AG04449 (cell line): ENCODE data around the gene TCAP.
A peak's percentile ranks its signal among the peaks of the same experiment; 100 is the strongest.

Source experiments
- CTCF ChIA-PET: fragments of 350-600 bp; formaldehyde crosslinking; extraction: SDS; loops from one replicate; lab custom pipeline; 2021; ENCODE audit warnings: antibody characterized with exemption; lab: Yijun Ruan, JAX
- POLR2A ChIA-PET: fragments of 400-600, 350-600 bp; formaldehyde crosslinking; extraction: SDS; loops from one replicate; lab custom pipeline; 2020; ENCODE audit warnings: antibody characterized with exemption, inconsistent platforms; lab: Yijun Ruan, JAX
- DNase-seq: peaks from one replicate; pipeline ENCODE4 v3.0.0-alpha.2; 2010; ENCODE audit warnings: low read depth, low spot score
- H3K4me3 ChIP-seq: 2 replicates; pipeline ENCODE4 v1.5.1; 2011; ENCODE audit warnings: low read depth, mild to moderate bottlenecking, control low read depth, low read length
- TF ChIP-seq, protein P1 (sequence below): IDR thresholded peaks from one replicate; pipeline ENCODE4 v1.5.1; 2011; ENCODE audit warnings: mild to moderate bottlenecking, moderate library complexity, low read length, control low read depth, inconsistent platforms; ENCODE audit not compliant: insufficient read depth; ENCODE audit errors: missing control alignments

TCAP gene

DNA sequence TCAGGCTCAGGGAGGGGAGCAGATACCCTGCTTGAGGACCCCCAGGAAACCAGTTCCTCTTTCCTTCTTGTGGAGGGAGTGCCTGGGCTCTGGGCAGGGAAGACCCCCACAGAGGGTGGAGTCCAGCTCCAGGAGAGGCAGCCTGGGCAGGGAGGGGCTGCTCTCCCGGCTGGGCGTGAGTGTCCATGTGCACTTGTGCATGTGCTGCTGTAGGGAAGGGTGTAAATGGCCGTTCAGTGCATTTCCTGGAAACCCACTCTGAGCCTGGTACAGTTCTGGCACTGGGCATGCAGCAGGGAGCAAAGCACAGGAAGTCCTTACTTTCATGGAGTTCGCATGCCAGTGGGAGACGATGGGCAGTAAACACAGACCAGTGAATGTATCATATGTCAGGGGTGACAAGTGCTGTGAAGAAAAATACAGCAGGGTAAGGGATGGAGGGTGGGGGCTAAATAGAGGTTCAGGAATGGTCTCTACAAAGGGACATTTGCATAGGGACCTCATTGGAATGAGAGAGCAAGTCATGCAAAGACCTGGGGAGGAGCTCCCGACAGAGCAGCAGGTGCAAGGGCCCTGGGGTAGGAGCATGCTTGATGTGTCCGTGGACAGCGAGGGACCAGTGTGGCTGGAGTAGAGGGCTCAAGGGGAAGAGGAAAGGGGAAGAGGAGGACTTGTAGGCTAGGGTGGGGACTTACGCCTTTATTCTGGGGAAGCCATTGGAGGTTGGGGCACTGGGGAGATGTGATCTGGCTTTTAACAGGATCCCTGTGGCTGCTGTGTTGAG, 22.7 kb upstream of the TCAP start:
- DNase-seq = no peak
- ChIA-PET CTCF (interaction anchor here (1.7 to 28.8 kb wide), 3 partner anchors 10 to 31 kb away, joined by 4 to 822 read pairs (median 86); partner anchors contain the start of gene PPP1R1B), POLR2A (no interaction called here)
- TF ChIP-seq, protein P1, sequence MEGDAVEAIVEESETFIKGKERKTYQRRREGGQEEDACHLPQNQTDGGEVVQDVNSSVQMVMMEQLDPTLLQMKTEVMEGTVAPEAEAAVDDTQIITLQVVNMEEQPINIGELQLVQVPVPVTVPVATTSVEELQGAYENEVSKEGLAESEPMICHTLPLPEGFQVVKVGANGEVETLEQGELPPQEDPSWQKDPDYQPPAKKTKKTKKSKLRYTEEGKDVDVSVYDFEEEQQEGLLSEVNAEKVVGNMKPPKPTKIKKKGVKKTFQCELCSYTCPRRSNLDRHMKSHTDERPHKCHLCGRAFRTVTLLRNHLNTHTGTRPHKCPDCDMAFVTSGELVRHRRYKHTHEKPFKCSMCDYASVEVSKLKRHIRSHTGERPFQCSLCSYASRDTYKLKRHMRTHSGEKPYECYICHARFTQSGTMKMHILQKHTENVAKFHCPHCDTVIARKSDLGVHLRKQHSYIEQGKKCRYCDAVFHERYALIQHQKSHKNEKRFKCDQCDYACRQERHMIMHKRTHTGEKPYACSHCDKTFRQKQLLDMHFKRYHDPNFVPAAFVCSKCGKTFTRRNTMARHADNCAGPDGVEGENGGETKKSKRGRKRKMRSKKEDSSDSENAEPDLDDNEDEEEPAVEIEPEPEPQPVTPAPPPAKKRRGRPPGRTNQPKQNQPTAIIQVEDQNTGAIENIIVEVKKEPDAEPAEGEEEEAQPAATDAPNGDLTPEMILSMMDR = no peak
- H3K4me3 ChIP-seq = no peak overlapping the region

DNA sequence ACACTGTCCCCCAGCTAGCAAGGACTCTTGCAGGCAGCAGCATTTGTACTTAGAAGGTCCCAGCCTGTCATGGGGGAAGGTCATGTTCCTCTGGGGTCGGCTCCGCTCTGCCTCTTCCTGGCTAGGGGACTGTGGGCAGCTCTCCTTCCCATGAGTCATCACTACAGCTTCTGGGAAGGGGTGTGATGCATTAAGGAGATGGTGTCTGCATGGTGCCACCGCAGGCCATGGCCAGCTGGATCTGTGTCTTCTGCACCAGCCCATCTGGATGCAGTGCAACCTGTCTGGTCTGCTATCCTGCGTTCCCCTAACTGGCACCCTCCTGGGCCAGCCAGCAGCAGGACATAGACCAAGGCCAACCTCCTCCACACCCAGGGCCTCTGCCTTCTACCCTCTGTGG, 21.9 kb upstream of the TCAP start:
- CTCF ChIA-PET = interaction anchor here (1.7 to 28.8 kb wide), 3 partner anchors 9 to 30 kb away, joined by 4 to 822 read pairs (median 86); partner anchors contain the start of gene PPP1R1B
- TF ChIP-seq, protein P1 = no peak
- no peak overlapping the region for H3K4me3 ChIP-seq
- POLR2A ChIA-PET = no interaction called here
- no peak for DNase-seq

DNA sequence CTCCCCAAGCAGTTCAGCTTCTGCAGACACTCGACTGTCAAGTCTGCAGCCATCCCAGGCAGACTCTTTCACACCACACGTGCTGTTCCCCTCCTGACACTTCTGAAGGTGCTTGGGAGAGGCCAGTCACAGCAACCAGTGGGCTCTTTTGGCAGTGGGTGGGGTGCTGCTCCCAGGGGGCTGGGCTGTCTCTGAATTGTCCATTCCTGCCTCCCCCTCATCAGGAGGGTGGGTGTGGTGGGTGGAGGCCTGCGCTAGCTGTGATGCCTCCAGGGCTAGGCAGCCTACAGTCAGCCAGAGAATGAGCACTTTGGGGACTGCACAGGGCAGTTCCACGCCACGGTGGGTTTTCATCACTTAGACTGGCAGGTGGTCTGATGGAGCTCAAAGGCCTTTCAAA, 17.9 kb upstream of the TCAP start:
- TF ChIP-seq, protein P1 = no peak
- H3K4me3 ChIP-seq = no peak overlapping the region
- POLR2A ChIA-PET = no interaction called here
- CTCF ChIA-PET = interaction anchor here (0.7 to 28.8 kb wide), 3 partner anchors 9 to 83 kb away, joined by 3 to 822 read pairs (median 3); partner anchors contain the start of genes MIEN1 and PPP1R1B
- DNase-seq = no peak

DNA sequence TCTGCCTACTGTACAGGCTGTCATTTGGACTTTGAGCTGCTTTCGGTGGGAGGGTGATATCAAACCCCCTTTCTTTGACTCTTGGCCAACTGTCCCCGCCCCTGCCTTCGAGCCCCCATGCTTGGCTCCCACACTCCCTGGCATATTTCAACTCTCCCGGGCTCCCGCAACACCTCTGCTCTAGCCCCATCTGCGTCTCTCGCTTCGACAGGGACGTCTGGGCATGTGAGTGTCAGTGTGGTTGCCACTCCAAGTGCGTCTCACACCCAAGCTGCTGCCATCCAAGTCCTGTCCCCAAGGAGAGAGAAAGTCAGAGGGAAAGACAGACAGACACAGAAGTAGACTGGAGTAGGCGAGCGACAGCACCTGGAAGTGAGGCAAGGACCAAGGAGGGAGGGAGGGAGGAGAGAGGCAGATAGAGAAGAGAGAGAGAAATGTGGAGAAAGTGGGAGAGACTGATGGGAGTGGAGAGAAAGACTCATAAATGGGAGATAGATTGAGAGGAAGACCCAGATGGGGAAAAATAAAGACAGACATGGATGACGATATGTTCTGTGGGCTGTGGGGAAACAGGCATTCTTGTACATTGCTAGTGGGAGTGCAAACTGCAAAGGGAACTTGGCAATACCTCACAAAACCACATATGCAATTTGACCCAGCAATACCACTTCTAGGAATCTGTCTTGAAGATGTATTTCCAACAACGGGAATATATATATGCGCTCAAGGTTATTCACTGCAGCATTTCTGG, 16.4 kb upstream of the TCAP start:
- peak; percentile 65 for DNase-seq
- ChIA-PET CTCF (interaction anchor here (0.9 to 28.8 kb wide), 5 partner anchors 7 to 81 kb away, joined by 3 to 822 read pairs (median 4); partner anchors contain the start of genes MIEN1 and PPP1R1B), POLR2A (no interaction called here)
- no peak overlapping the region for H3K4me3 ChIP-seq
- TF ChIP-seq, protein P1 = no peak

DNA sequence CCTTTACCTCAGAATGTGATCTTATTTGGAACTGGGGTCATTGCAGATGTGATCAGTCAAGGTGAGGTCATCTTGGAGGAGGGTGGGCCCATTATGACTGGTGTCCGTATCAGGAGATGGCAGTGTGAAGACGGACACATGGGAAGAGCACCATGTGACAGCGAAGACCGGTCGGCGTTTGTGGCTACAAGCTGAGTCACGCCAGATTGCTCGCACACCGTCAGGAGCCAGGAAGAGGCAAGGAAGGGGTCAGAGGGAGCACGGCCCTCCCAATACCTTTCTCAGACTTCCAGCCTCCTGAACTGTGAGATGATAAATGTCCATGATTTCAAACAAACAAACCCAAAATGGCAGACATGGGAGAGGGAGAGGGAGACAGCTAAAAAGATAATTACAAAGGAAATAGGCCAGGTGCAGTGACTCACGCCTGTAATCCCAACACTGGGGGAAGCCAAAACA, 15.0 kb upstream of the TCAP start:
- ChIA-PET POLR2A (no interaction called here), CTCF (interaction anchor here (1.0 to 28.8 kb wide), 10 partner anchors 9 to 80 kb away, joined by 3 to 822 read pairs (median 4); partner anchors contain the start of genes MIEN1, PNMT, PPP1R1B and STARD3)
- no peak for DNase-seq

More for the DNA sequence above, 15.0 kb upstream of the TCAP start:
- no peak overlapping the region for H3K4me3 ChIP-seq
- TF ChIP-seq, protein P1 = no peak
